Osteocyte (in vitro differentiated cells): ENCODE results near the gene PREX1. TPM values are rescaled to one million over a fixed set of nuclear protein-coding genes. Genes with fewer than 3 reads are reported as not detected.

ENCODE experiments used
- DNase-seq: peaks from one replicate; pipeline ENCODE4 v3.0.0; 2021; ENCODE audit warnings: mixed read lengths; ENCODE audit not compliant: unreplicated experiment; ENCODE audit errors: extremely low spot score
- H3K27ac Mint-ChIP-seq: one replicate; pipeline ENCODE4 v1.8.0; 2021; ENCODE audit warnings: mild to moderate bottlenecking, mixed read lengths; ENCODE audit not compliant: unreplicated experiment
- H3K27me3 Mint-ChIP-seq: one replicate; pipeline ENCODE4 v1.8.0; 2021; ENCODE audit warnings: mixed read lengths; ENCODE audit not compliant: unreplicated experiment
- H3K36me3 Mint-ChIP-seq: one replicate; pipeline ENCODE4 v1.8.0; 2021; ENCODE audit warnings: mixed read lengths; ENCODE audit not compliant: unreplicated experiment
- H3K4me1 Mint-ChIP-seq: one replicate; pipeline ENCODE4 v1.8.0; 2021; ENCODE audit warnings: mixed read lengths; ENCODE audit not compliant: unreplicated experiment
- H3K4me3 Mint-ChIP-seq: one replicate; pipeline ENCODE4 v1.8.0; 2021; ENCODE audit warnings: mild to moderate bottlenecking, moderate library complexity, mixed read lengths; ENCODE audit not compliant: unreplicated experiment
- H3K9me3 Mint-ChIP-seq: one replicate; pipeline ENCODE4 v1.8.0; 2021; ENCODE audit warnings: mixed read lengths; ENCODE audit not compliant: unreplicated experiment
- CTCF ChIP-seq: fragments of 200-600 bp; sonication (generic); IDR thresholded peaks from 2 replicates; pipeline ENCODE4 v1.5.0; 2021; ENCODE audit warnings: antibody characterized with exemption, mild to moderate bottlenecking, moderate library complexity
- total RNA-seq: library from RNA; stranded (reverse); gene quantifications from 2 replicates; pipeline ENCODE4 v1.2.1, GENCODE V29; 2021

Gene PREX1
- total RNA-seq, 1 donor from 2014 or later, result 24.2 TPM

- Mint-ChIP-seq H3K27ac (no peak overlapping the region), H3K27me3 (no peaks in the 10 kb centered on the region), H3K4me1 (peaks cover 7% of the 10 kb centered on the region), H3K9me3 (no peaks in the 10 kb centered on the region), H3K36me3 (peaks cover 2% of the 10 kb centered on the region), H3K4me3 (no peak overlapping the region)
- DNase-seq, result no peak
- TF ChIP-seq CTCF, result no peak
These were observed 116.8 kb downstream of the PREX1 start for GRCh38 chr20:48711044-48711428.

- H3K4me1 Mint-ChIP-seq, result peaks cover 11% of the 10 kb centered on the region
- no peak overlapping the region for H3K27ac Mint-ChIP-seq
- DNase-seq, result no peak
- no peak overlapping the region for H3K4me3 Mint-ChIP-seq
- H3K27me3 Mint-ChIP-seq, result no peaks in the 10 kb centered on the region
- H3K9me3 Mint-ChIP-seq, result no peaks in the 10 kb centered on the region
- TF ChIP-seq CTCF, result no peak
- H3K36me3 Mint-ChIP-seq, result peaks cover 2% of the 10 kb centered on the region
These were observed 117.3 kb downstream of the PREX1 start for GRCh38 chr20:48710341-48711043.

GRCh38 chr20:48709744-48710143 is 118.1 kb downstream of the PREX1 start:
- H3K9me3 Mint-ChIP-seq, result no peaks in the 10 kb centered on the region
- no peak overlapping the region for H3K4me3 Mint-ChIP-seq
- peaks cover 2% of the 10 kb centered on the region for H3K36me3 Mint-ChIP-seq
- no peak overlapping the region for H3K27ac Mint-ChIP-seq
- no peaks in the 10 kb centered on the region for H3K27me3 Mint-ChIP-seq
- peaks cover 16% of the 10 kb centered on the region for H3K4me1 Mint-ChIP-seq
- no peak for DNase-seq
- TF ChIP-seq CTCF, result no peak

- Mint-ChIP-seq H3K27ac (no peak overlapping the region), H3K27me3 (no peaks in the 10 kb centered on the region), H3K4me1 (peaks cover 18% of the 10 kb centered on the region), H3K9me3 (no peaks in the 10 kb centered on the region), H3K4me3 (no peak overlapping the region), H3K36me3 (peaks cover 2% of the 10 kb centered on the region)
- DNase-seq, result no peak
- no peak for TF ChIP-seq CTCF
These were observed 118.6 kb downstream of the PREX1 start for GRCh38 chr20:48709058-48709691.

- DNase-seq, result no peak
- Mint-ChIP-seq H3K4me1 (peaks cover 20% of the 10 kb centered on the region), H3K36me3 (peaks cover 2% of the 10 kb centered on the region), H3K27me3 (no peaks in the 10 kb centered on the region), H3K27ac (no peak overlapping the region), H3K9me3 (no peaks in the 10 kb centered on the region), H3K4me3 (no peak overlapping the region)
- no peak for TF ChIP-seq CTCF
These were observed 119.2 kb downstream of the PREX1 start for GRCh38 chr20:48708630-48709029.
